Measurements from ENCODE around the gene CALCOCO1. TPM values are rescaled to one million over a fixed set of nuclear protein-coding genes. Genes with fewer than 3 reads are reported as not detected.
A peak's percentile ranks its signal among the peaks of the same experiment; 100 is the strongest.

The CALCOCO1 gene
- total and polyA plus RNA-seq, 2 experiments from 2014 or later: 71.3 to 74.4 TPM

- H3K4me1 ChIP-seq (ENCODE audit: insufficient read depth): peaks cover 23% of the 10 kb centered on the region
- H4K20me1 ChIP-seq (ENCODE audit: insufficient read depth, poor library complexity, severe bottlenecking): no peaks in the 10 kb centered on the region
- H3K9me2 ChIP-seq (replicated peaks; ENCODE audit: insufficient read depth): no peaks in the 10 kb centered on the region
- no peak for DNase-seq (ENCODE audit: low spot score)
- H3K9me3 ChIP-seq (ENCODE audit: low read depth): no peaks in the 10 kb centered on the region
- 80% methylated on average over 5 of the region's 5 CpGs for WGBS (ENCODE audit: low lambda C conversion rate, missing lambda C conversion rate)
- H3K36me3 ChIP-seq (replicated peaks; ENCODE audit: insufficient read depth, low read depth): no peaks in the 10 kb centered on the region
- peak overlapping the region; percentile 55 for H3K4me2 ChIP-seq
- no peaks in the 10 kb centered on the region for H3K27me3 ChIP-seq
- peak overlapping the region; percentile 90 for H3K27ac ChIP-seq
- no peak overlapping the region for H2AFZ ChIP-seq
- no peaks in the 10 kb centered on the region for H3K79me2 ChIP-seq
- H3K4me3 ChIP-seq: no peak overlapping the region
- TF ChIP-seq CTCF (IDR thresholded peaks at IDR 0.05; ENCODE audit: poor library complexity) (no peak), EZH2 (IDR thresholded peaks at IDR 0.05; ENCODE audit: borderline replicate concordance) (no peak), EZH2phosphoT487 (IDR thresholded peaks at IDR 0.05; ENCODE audit: low read depth, severe bottlenecking, unreplicated experiment) (no peak)
Measured at GRCh38 chr12:53660041-53660440, 67.2 kb downstream of the CALCOCO1 start.

GRCh38 chr12:53659571-53659981 lies 67.7 kb downstream of the CALCOCO1 start:
- Histone ChIP-seq H2AFZ (peak overlapping the region; percentile 12), H3K9me2 (replicated peaks; ENCODE audit: insufficient read depth) (no peaks in the 10 kb centered on the region), H3K4me2 (peak overlapping the region; percentile 55), H3K4me3 (no peak overlapping the region), H3K36me3 (replicated peaks; ENCODE audit: insufficient read depth, low read depth) (no peaks in the 10 kb centered on the region), H3K27me3 (no peaks in the 10 kb centered on the region), H4K20me1 (ENCODE audit: insufficient read depth, poor library complexity, severe bottlenecking) (no peaks in the 10 kb centered on the region), H3K4me1 (ENCODE audit: insufficient read depth) (peaks cover 23% of the 10 kb centered on the region), H3K27ac (peak overlapping the region; percentile 90), H3K9me3 (ENCODE audit: low read depth) (no peaks in the 10 kb centered on the region), H3K79me2 (no peaks in the 10 kb centered on the region)
- 65% methylated on average over 2 of the region's 2 CpGs for whole genome bisulfite sequencing (ENCODE audit: low lambda C conversion rate, missing lambda C conversion rate)
- no peak for DNase-seq (ENCODE audit: low spot score)
- TF ChIP-seq EZH2phosphoT487 (IDR thresholded peaks at IDR 0.05; ENCODE audit: low read depth, severe bottlenecking, unreplicated experiment): no peak
- no peak for TF ChIP-seq CTCF (IDR thresholded peaks at IDR 0.05; ENCODE audit: poor library complexity)
- no peak for TF ChIP-seq EZH2 (IDR thresholded peaks at IDR 0.05; ENCODE audit: borderline replicate concordance)

- Histone ChIP-seq H3K9me3 (ENCODE audit: low read depth) (no peaks in the 10 kb centered on the region), H3K4me3 (no peak overlapping the region), H3K79me2 (no peaks in the 10 kb centered on the region), H3K27me3 (no peaks in the 10 kb centered on the region), H4K20me1 (ENCODE audit: insufficient read depth, poor library complexity, severe bottlenecking) (no peaks in the 10 kb centered on the region), H3K27ac (peak overlapping the region; percentile 90), H3K9me2 (replicated peaks; ENCODE audit: insufficient read depth) (no peaks in the 10 kb centered on the region), H2AFZ (peak overlapping the region; percentile 12), H3K4me1 (ENCODE audit: insufficient read depth) (peaks cover 23% of the 10 kb centered on the region), H3K4me2 (peak overlapping the region; percentile 55), H3K36me3 (replicated peaks; ENCODE audit: insufficient read depth, low read depth) (no peaks in the 10 kb centered on the region)
- no peak for TF ChIP-seq EZH2 (IDR thresholded peaks at IDR 0.05; ENCODE audit: borderline replicate concordance)
- no peak for TF ChIP-seq CTCF (IDR thresholded peaks at IDR 0.05; ENCODE audit: poor library complexity)
- no peak for TF ChIP-seq EZH2phosphoT487 (IDR thresholded peaks at IDR 0.05; ENCODE audit: low read depth, severe bottlenecking, unreplicated experiment)
- WGBS (ENCODE audit: low lambda C conversion rate, missing lambda C conversion rate): 38% methylated on average over 3 of the region's 3 CpGs
- DNase-seq (ENCODE audit: low spot score): peak; percentile 68
Measured at GRCh38 chr12:53659011-53659551, 68.2 kb downstream of the CALCOCO1 start.

Other genes starting within 250 kb of the CALCOCO1 start
- 10.8 and 16.0 TPM in 2 replicates for gene MAP3K12, start 228.0 kb downstream of the CALCOCO1 start, total RNA-seq
- gene MAP3K12, start 228.0 kb downstream of the CALCOCO1 start, polyA plus RNA-seq: 10.0 and 14.0 TPM in 2 replicates
- gene TARBP2, start 226.2 kb downstream of the CALCOCO1 start, total RNA-seq: 39.1 and 54.6 TPM in 2 replicates
- 81.1 and 88.6 TPM in 2 replicates for gene TARBP2, start 226.2 kb downstream of the CALCOCO1 start, polyA plus RNA-seq
- not detected in 2 replicates for gene NPFF, start 220.0 kb downstream of the CALCOCO1 start, total RNA-seq
- 0.77 TPM in 1 of 2 replicates, not detected in the other for gene NPFF, start 220.0 kb downstream of the CALCOCO1 start, polyA plus RNA-seq
- gene ATF7, start 101.1 kb downstream of the CALCOCO1 start, total RNA-seq: 12.6 and 17.8 TPM in 2 replicates
- gene ATF7, start 101.1 kb downstream of the CALCOCO1 start, polyA plus RNA-seq: 19.2 and 20.5 TPM in 2 replicates
- gene ATP5MC2, start 51.4 kb downstream of the CALCOCO1 start, total RNA-seq: 252 and 329 TPM in 2 replicates
- 301 and 306 TPM in 2 replicates for gene ATP5MC2, start 51.4 kb downstream of the CALCOCO1 start, polyA plus RNA-seq
- gene CISTR, start 24.5 kb upstream of the CALCOCO1 start, total RNA-seq: not detected in 2 replicates
- gene CISTR, start 24.5 kb upstream of the CALCOCO1 start, polyA plus RNA-seq: not detected in 2 replicates
- 0.20 and 0.40 TPM in 2 replicates for gene HOXC13, start 211.4 kb upstream of the CALCOCO1 start, total RNA-seq
- 0.06 and 0.69 TPM in 2 replicates for gene HOXC13, start 211.4 kb upstream of the CALCOCO1 start, polyA plus RNA-seq
- not detected in 2 replicates for gene HOXC12, start 227.5 kb upstream of the CALCOCO1 start, total RNA-seq
- gene HOXC12, start 227.5 kb upstream of the CALCOCO1 start, polyA plus RNA-seq: not detected in 2 replicates
- 0.63 and 1.5 TPM in 2 replicates for gene HOXC11, start 245.7 kb upstream of the CALCOCO1 start, total RNA-seq
- 1.3 and 1.4 TPM in 2 replicates for gene HOXC11, start 245.7 kb upstream of the CALCOCO1 start, polyA plus RNA-seq
- gene HOTAIR, start 247.5 kb upstream of the CALCOCO1 start, total RNA-seq: 0.32 and 0.90 TPM in 2 replicates
- gene HOTAIR, start 247.5 kb upstream of the CALCOCO1 start, polyA plus RNA-seq: 0.82 TPM in 1 of 2 replicates, not detected in the other

Data from hepatocyte (in vitro differentiated cells).